Heart left ventricle (tissue), 13 donors: Measurements from ENCODE around the gene BIN1.

Experiments
- CTCF ChIP-seq, 12 donors: fragments of 200-600 bp; sonication (generic) in 4 of 12; IDR thresholded peaks; one replicate each; pipeline versions ENCODE4 v1.5.0 to v1.8.0; 2018 to 2022; ENCODE audit warnings: antibody characterized with exemption in 12 of 12, mild to moderate bottlenecking in 5 of 12
- POLR2A ChIP-seq, 2 donors: fragments of 450-650 bp; IDR thresholded peaks; one replicate each; pipeline ENCODE4 v1.6.1; 2017; ENCODE audit warnings: antibody characterized with exemption in 2 of 2, mild to moderate bottlenecking in 2 of 2, moderate library complexity in 2 of 2
- donor health status: ischemic (EF 13 %, LVEDD 7.1; RV severe dilation, severe dysfunction).
- donor health status: DM: no; HTN: yes; CAD: no.
- donor health status: DM: no; HTN: no; CAD: no.
- donor health status: ischemic (EF 25% LVEDD 6.9; RV normal size, moderate dysfunction).
- donor health status: ischemic (EF 25% LVEDD 5.7; RV mildly dilated, moderate dysfunction).
- donor health status: ischemic (EF 35%, LVEDD 5.7; RV mildly dilated, moderate dysfunction).
- donor health status: nonischemic (EF 11% LVEDD 7.7; RV severe dilation, severe dysfunction).
- donor health status: DM: yes; HTN: yes; CAD: no.
- donor health status: PGD.
- donor health status: ischemic (EF 29% LVEDD 5.4; RV normal size, mild dysfunction).
- donor health status: nonischemic (EF 23%, LVEDD 6.1; RV moderate dilation, normal function).

- TF ChIP-seq CTCF (IDR thresholded peaks at IDR 0.05) (no peak), POLR2A (IDR thresholded peaks at IDR 0.05) (no peak)
These were observed 56.2 kb downstream of the BIN1 start for GRCh38 chr2:127050803-127051115.
